Neural progenitor cell (in vitro differentiated cells): ENCODE data around the gene PIF1.

Source experiments
- CTCF ChIP-seq: fragments of 200-600 bp; sonication (generic); IDR thresholded peaks from 2 replicates; pipeline ENCODE4 v1.5.1; 2017; ENCODE audit warnings: antibody characterized with exemption, mild to moderate bottlenecking
- EZH2 ChIP-seq: fragments of 200-600 bp; sonication (generic); IDR thresholded peaks from 2 replicates; pipeline ENCODE4 v1.6.1; 2017; ENCODE audit warnings: antibody characterized with exemption, mild to moderate bottlenecking, moderate library complexity

GRCh38 chr15:64845831-64846595, 20.6 kb upstream of the PIF1 start:
- TF ChIP-seq CTCF (no peak), EZH2 (no peak)
